Progenitor cell of endocrine pancreas (in vitro differentiated cells): ENCODE results near the gene BDH1. TPM values are rescaled to one million over a fixed set of nuclear protein-coding genes. Genes with fewer than 3 reads are reported as not detected.

Source experiments
- DNase-seq: peaks from one replicate; pipeline ENCODE4 v3.0.0; 2021; ENCODE audit warnings: low spot score; ENCODE audit not compliant: unreplicated experiment
- H3K27ac Mint-ChIP-seq: 2 replicates; pipeline ENCODE4 v1.8.0; 2021; ENCODE audit warnings: mild to moderate bottlenecking, moderate library complexity, mixed read lengths
- H3K27me3 Mint-ChIP-seq: 2 replicates; pipeline ENCODE4 v1.8.0; 2021; ENCODE audit warnings: mixed read lengths
- H3K36me3 Mint-ChIP-seq: 2 replicates; pipeline ENCODE4 v1.8.0; 2022; ENCODE audit warnings: mixed read lengths; ENCODE audit not compliant: insufficient read depth
- H3K4me1 Mint-ChIP-seq: 2 replicates; pipeline ENCODE4 v1.8.0; 2021; ENCODE audit warnings: low read depth, mixed read lengths
- H3K4me3 Mint-ChIP-seq: 2 replicates; pipeline ENCODE4 v1.8.0; 2021; ENCODE audit warnings: low read depth, mild to moderate bottlenecking, moderate library complexity, mixed read lengths
- H3K9me3 Mint-ChIP-seq: 2 replicates; pipeline ENCODE4 v1.8.0; 2021; ENCODE audit warnings: low read depth, mixed read lengths
- total RNA-seq: library from RNA; stranded (reverse); gene quantifications from 2 replicates; pipeline ENCODE4 v1.2.1, GENCODE V29; 2021
- TF ChIP-seq, protein P1 (sequence below): fragments of 200-600 bp; sonication (generic); IDR thresholded peaks from one replicate; pipeline ENCODE4 v1.5.0; 2021; ENCODE audit warnings: antibody characterized with exemption, mild to moderate bottlenecking; ENCODE audit not compliant: unreplicated experiment

BDH1 gene
- total RNA-seq, 1 donor from 2014 or later: 41.9 TPM

DNA sequence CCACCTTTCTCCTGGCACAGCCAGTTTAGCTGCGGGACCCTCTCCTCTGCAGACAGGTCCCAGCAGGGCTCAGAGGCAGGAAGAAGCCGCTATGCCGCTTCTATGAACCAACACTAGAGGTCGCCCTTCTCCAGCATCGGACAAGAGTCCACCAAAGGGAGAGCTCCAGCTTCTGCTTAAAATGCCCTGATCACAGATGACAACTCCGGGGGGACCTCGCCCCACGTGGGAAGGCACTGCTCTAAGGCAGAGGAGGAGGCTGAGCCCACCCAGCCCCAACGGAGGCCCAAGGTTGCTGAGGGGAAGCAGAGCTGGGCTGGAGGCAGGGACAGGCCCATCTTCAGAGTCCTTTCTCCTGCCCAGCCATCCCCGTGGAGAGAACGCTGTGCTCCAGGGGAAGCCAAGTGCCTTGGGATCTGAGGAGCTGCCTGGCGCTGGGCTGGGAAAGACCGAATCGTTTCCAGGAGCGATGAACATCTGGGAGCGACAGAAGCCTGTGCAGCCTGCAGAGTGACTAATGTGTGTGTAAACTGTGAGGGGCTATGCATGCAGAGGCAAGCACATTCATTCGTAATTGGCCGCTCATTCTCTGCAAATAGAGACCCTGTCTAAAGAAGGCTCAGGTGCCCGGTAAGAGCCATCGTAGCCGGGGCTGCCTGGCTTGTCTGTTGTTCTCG is 43.5 kb upstream of the BDH1 start:
- H3K4me1 Mint-ChIP-seq: peaks cover 18% of the 10 kb centered on the region
- TF ChIP-seq, protein P1, sequence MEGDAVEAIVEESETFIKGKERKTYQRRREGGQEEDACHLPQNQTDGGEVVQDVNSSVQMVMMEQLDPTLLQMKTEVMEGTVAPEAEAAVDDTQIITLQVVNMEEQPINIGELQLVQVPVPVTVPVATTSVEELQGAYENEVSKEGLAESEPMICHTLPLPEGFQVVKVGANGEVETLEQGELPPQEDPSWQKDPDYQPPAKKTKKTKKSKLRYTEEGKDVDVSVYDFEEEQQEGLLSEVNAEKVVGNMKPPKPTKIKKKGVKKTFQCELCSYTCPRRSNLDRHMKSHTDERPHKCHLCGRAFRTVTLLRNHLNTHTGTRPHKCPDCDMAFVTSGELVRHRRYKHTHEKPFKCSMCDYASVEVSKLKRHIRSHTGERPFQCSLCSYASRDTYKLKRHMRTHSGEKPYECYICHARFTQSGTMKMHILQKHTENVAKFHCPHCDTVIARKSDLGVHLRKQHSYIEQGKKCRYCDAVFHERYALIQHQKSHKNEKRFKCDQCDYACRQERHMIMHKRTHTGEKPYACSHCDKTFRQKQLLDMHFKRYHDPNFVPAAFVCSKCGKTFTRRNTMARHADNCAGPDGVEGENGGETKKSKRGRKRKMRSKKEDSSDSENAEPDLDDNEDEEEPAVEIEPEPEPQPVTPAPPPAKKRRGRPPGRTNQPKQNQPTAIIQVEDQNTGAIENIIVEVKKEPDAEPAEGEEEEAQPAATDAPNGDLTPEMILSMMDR: peak; percentile 97
- peak; percentile 61 for DNase-seq
- H3K9me3 Mint-ChIP-seq: peaks cover 9% of the 10 kb centered on the region
- peaks cover 14% of the 10 kb centered on the region for H3K36me3 Mint-ChIP-seq
- H3K27me3 Mint-ChIP-seq: no peaks in the 10 kb centered on the region
- peak overlapping the region; percentile 42 for H3K4me3 Mint-ChIP-seq
- peak overlapping the region; percentile 49 for H3K27ac Mint-ChIP-seq

DNA sequence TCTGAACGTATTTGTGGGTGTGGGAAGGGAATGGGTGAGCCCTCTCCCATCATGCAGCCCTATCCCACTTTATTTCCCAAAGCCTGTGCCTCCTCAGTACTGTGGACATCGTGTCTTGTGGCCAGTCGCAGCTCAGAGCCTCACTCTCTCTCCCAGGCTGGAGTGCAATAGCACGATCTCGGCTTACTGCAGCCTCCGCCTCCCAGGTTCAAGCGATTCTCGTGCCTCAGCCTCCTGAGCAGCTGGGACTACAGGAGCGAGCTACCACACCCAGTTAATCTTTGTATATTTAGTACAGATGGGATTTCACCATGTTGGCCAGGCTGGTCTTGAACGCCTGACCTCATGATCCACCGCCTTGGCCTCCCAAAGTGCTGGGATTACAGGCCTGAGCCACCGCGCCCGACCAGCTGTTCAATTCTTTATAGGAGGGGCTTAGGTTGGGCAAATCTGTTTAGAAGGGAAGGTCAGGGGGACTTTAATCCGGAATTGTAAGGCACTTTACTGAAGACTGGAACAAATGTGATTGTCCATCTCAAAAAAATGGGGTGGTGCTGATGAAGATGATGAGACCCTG is 42.7 kb upstream of the BDH1 start:
- no peak for DNase-seq
- no peak overlapping the region for H3K4me3 Mint-ChIP-seq
- peaks cover 4% of the 10 kb centered on the region for H3K9me3 Mint-ChIP-seq
- peaks cover 7% of the 10 kb centered on the region for H3K36me3 Mint-ChIP-seq
- H3K27ac Mint-ChIP-seq: no peak overlapping the region
- no peaks in the 10 kb centered on the region for H3K27me3 Mint-ChIP-seq
- H3K4me1 Mint-ChIP-seq: peaks cover 18% of the 10 kb centered on the region
- TF ChIP-seq, protein P1: no peak

DNA sequence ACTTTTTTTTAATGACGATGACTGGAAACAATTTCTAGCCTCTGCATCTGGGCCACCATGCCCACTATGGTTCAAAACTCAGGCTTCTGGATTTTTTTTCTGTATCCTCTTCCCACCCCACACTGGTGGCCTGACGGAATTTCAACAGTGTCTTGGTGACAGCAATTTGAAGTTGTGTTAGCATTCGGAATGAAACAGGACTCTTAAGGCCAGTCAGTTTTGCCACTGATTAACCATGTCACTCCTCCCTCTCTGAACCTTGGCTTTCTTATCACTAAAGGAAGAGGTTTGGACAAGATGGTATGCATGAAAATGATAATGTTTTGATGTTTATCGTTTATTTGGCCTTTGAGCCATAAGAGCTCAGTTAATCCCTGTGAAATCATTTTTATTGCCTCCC is 41.6 kb upstream of the BDH1 start:
- Mint-ChIP-seq H3K9me3 (no peaks in the 10 kb centered on the region), H3K27me3 (no peaks in the 10 kb centered on the region), H3K4me1 (peaks cover 25% of the 10 kb centered on the region), H3K4me3 (no peak overlapping the region), H3K36me3 (peaks cover 1% of the 10 kb centered on the region), H3K27ac (peak overlapping the region; percentile 38)
- TF ChIP-seq, protein P1: no peak
- no peak for DNase-seq

DNA sequence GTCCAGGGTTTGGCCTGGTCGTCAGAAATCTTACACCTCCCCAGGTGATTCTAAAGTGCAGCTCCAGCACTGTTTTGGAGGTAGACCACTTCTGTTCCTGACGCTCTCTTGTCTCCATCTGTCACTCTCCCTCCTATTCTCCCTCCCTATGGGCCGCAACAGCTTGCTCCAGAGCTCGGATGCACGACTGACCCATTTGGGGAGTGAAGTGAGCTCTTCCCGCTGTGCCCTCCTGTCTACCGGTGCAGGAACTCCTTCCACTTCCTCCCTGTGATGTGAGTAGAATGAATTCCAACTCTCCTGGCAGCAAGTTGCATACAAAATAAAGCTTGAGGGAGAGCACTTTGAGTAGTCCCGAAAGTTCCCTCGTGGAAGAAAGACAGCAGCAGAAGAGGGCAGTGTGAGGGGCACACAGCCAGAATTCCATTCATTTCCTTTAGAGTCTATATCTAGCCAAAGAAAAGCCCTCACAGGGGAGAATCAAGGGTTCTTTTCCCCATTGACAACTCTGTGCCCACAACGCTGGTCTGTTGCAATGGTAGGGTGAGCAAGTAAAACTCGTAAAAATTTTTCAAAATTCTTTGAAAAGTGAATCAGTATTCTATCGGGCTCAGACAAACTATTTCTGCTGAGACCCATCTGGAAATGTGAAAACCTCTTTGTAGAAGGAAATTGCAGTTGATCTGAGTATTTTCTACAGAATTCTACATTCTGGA is 39.9 kb upstream of the BDH1 start:
- DNase-seq: no peak
- Mint-ChIP-seq H3K27me3 (no peaks in the 10 kb centered on the region), H3K36me3 (no peaks in the 10 kb centered on the region), H3K27ac (no peak overlapping the region), H3K4me3 (no peak overlapping the region), H3K9me3 (no peaks in the 10 kb centered on the region), H3K4me1 (peaks cover 30% of the 10 kb centered on the region)
- TF ChIP-seq, protein P1: no peak

DNA sequence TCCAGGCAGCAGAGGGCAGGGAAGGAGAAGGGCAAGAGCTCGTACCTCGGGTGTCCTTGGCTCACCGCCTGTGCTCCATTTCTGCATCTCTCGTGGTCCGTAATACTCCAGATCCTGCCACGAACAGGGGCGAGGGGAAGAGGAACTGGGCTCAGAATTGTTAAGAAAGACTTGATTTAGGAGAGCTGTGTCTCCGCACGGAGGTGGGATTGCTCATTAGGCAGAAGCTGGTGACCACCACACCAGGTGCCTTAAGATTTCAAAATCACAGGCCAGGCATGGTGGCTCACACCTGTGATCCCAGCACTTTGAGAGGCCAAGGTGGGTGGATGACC is 37.2 kb upstream of the BDH1 start:
- Mint-ChIP-seq H3K4me3 (no peak overlapping the region), H3K36me3 (no peaks in the 10 kb centered on the region), H3K27ac (peak overlapping the region; percentile 86), H3K9me3 (no peaks in the 10 kb centered on the region), H3K27me3 (no peaks in the 10 kb centered on the region), H3K4me1 (peaks cover 28% of the 10 kb centered on the region)
- TF ChIP-seq, protein P1: no peak
- DNase-seq: no peak
